K562 (cell line): ENCODE measurements around the gene PKIB.

Experiments used
- BRD4 ChIP-seq: fragments of 200-600 bp; sonication (generic); IDR thresholded peaks from 2 replicates; pipeline ENCODE4 v1.6.1; 2017; ENCODE audit warnings: inconsistent platforms
- HDGF ChIP-seq: fragments of 450-650 bp; IDR thresholded peaks from 2 replicates; pipeline ENCODE4 v1.6.1; 2016
- SREBF2 ChIP-seq: sonication (generic); formaldehyde crosslinking; IDR thresholded peaks from 2 replicates; pipeline ENCODE4 v1.4.0; 2020; ENCODE audit warnings: mild to moderate bottlenecking, missing genetic modification reagents
- STAG1 ChIP-seq: sonication (generic); formaldehyde crosslinking; IDR thresholded peaks from 2 replicates; pipeline ENCODE4 v1.5.0; 2020; ENCODE audit warnings: missing genetic modification reagents, borderline replicate concordance
- TAF1 ChIP-seq: IDR thresholded peaks from 2 replicates; pipeline ENCODE4 v1.6.1; 2011; ENCODE audit warnings: mild to moderate bottlenecking, low read length, moderate library complexity; ENCODE audit not compliant: insufficient read depth, control insufficient read depth, severe bottlenecking; ENCODE audit errors: extremely low read depth
- ZBTB49 ChIP-seq: sonication (generic); formaldehyde crosslinking; IDR thresholded peaks from 2 replicates; pipeline ENCODE4 v1.8.0; 2022; ENCODE audit warnings: missing genetic modification reagents, mild to moderate bottlenecking, borderline replicate concordance
- ZNF699 ChIP-seq: fragments of 250-450 bp; sonication (Bioruptor Pico); IDR thresholded peaks from 2 replicates; pipeline ENCODE4 v1.8.0; 2021; ENCODE audit warnings: mild to moderate bottlenecking, moderate library complexity; ENCODE audit not compliant: insufficient replicate concordance
- TF ChIP-seq, protein P1 (sequence below): sonication (generic); formaldehyde crosslinking; IDR thresholded peaks from 2 replicates; pipeline ENCODE4 v1.5.0; 2020; ENCODE audit warnings: missing genetic modification reagents
- TF ChIP-seq, protein P2 (sequence below): fragments of 450-650 bp; formaldehyde crosslinking; IDR thresholded peaks from 2 replicates; pipeline ENCODE4 v1.4.0; 2022; ENCODE audit warnings: missing genetic modification characterization

- TF ChIP-seq STAG1 (CRISPR knock-in tag) (no peak), SREBF2 (no peak), TAF1 (no peak), ZNF699 (CRISPR knock-in tag) (no peak), ZBTB49 (CRISPR knock-in tag) (no peak), BRD4 (no peak), HDGF (no peak)
- TF ChIP-seq, protein P1, sequence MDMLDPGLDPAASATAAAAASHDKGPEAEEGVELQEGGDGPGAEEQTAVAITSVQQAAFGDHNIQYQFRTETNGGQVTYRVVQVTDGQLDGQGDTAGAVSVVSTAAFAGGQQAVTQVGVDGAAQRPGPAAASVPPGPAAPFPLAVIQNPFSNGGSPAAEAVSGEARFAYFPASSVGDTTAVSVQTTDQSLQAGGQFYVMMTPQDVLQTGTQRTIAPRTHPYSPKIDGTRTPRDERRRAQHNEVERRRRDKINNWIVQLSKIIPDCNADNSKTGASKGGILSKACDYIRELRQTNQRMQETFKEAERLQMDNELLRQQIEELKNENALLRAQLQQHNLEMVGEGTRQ (CRISPR knock-in tag) = no peak
- TF ChIP-seq, protein P2, sequence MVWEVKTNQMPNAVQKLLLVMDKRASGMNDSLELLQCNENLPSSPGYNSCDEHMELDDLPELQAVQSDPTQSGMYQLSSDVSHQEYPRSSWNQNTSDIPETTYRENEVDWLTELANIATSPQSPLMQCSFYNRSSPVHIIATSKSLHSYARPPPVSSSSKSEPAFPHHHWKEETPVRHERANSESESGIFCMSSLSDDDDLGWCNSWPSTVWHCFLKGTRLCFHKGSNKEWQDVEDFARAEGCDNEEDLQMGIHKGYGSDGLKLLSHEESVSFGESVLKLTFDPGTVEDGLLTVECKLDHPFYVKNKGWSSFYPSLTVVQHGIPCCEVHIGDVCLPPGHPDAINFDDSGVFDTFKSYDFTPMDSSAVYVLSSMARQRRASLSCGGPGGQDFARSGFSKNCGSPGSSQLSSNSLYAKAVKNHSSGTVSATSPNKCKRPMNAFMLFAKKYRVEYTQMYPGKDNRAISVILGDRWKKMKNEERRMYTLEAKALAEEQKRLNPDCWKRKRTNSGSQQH (CRISPR knock-in tag) = no peak
Observed at GRCh38 chr6:122654012-122654411, 43.8 kb downstream of the PKIB start.
